M059J (cell line): ENCODE data around the gene DBNL. TPM values are rescaled to one million over a fixed set of nuclear protein-coding genes. Genes with fewer than 3 reads are reported as not detected.

Experiments used
- DNase-seq: peaks from one replicate; pipeline ENCODE4 v3.0.0-alpha.2; 2012; ENCODE audit warnings: low read depth
- total RNA-seq: library from RNA; depleted of rRNA; stranded (reverse); fragments of >200 nt; shearing (Covaris generic); gene quantifications from 2 replicates; pipeline ENCODE4 v1.2.3, GENCODE V29; 2014

The DBNL gene
- total RNA-seq, 1 experiment from 2014 or later: 183 TPM

- DNase-seq: no peak
These were observed 53.9 kb downstream of the DBNL start for GRCh38 chr7:44098092-44099068.

DNA sequence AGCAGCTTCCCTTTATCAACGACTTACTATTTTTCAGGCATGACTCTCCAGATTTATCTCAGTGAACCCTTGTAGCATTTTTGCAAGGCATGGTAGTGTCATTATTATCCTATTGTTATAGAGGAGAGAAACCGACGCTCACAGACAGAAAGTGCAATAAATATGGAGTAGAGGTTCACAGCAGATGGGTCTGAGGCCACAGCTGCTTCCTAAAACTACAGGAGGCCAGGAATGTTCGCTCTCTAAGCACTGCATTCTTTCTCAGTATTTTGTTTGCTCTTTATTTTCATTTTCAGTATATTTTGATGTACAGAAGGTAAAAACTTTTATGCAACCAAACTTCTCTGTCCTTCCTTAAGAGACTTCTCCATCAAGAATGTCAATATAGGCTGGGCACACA lies 55.2 kb downstream of the DBNL start:
- no peak for DNase-seq

DNA sequence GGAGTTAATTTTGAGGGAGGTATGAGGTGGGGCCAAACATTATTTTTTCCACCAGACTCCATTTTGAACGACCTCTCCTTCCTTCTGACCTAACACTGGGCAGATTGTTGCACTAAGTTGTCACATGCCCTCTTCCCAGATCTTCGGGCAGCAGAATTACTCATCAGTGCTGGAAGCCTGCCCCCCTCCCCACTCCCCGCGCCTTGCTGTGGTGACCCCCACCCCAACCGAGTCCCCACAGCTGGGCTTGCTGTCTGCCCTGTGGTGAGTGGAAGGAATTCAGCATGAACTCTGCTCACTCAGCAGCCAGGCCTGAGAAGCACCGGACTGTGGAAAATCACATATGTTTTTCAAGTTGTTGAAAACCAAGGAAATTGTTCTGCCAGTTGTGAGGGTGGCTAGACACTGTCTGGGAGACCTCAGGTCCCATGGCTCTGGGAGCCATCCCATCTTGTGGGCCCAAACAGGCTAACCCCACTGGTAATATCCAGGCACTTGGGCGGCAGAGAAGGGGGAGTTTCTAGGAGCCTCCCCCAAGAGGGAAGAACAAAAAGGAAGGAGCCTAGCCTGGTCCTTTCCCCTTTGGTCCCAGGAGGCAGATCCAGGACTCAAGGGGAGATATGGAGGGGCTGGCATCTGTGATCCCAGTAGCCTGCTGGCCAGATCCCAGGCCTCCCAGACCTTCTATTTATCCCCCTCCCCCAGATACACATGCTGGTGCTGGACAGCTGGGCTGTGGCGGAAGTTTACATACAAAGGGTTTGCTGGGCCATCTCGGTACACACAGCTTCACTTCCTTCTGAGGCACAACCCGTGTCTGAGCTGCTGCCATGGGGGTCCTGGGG lies 56.2 kb downstream of the DBNL start:
- DNase-seq: peak; percentile 79

DNA sequence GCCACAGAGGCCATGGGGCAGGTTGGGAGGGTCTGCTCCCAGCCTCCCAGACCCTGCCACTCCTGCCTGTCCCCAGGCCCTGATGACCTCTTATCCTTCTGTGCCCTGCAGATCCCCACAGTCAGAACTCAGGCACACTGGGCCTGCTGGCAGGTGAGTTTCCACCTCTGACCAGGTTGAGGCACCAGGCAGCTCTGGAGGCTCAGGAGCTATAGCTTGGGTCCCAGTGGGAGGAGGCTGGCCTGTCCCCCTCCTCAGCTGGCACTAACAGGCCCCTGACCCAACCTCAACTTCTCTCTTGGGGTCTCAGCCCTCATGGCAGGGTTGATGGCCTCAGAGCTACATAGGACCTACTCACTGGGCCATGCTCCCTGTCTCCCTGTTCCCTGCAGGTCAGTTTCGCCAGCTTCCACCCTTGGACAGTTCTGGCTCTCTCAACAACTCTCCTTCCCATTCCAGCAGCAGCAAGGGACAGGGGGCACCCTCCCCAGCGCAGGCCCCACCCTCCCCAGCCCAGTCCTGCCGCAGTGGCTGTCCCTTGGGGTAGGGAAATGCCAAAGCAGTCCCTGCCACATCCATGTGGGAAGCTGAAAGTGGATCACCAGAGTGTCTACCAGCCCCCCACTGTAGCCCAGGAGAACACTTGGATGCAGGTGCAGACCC lies 56.9 kb downstream of the DBNL start:
- no peak for DNase-seq

DNA sequence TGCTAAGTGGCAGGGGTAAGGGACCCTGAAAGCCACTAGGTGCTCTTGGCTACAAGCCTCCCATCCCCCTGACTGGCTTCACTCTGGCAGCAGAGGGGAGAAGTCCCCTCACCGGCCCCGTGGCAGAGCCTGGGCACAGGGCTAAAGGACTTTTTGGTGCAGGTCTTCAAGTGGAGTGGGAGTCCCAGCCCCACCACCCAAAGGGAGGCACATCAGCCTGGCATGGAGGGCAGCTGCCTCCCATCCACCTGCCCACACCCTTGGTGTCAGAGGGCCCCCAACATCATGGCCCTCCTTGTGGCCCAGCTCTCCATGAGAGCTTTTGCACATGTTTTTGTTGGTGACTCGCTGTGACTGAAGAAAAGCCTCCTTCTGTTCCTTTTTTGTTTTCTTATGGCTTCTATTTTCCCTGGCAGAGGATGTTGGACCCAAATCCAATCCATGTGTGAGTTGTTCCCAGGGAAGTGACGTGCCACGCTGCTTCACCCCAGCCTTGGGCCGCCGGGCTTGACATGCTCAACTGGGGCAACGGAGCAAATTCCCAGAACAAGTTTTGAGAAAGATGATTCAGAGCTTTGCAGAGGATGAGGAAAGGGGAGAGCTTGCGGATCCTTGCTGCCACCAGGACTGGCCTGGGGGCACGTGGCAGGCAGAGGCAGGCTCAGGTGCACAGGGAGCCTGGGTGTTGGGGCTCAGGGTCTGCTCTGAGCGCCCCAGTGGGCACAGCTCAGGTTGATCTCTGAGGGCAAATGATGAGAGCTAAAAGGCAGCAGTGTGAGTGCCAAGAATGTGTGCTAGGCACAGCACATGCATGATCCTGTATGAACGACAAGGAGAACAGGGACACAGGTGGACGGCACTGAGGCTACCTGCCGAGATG lies 57.7 kb downstream of the DBNL start:
- DNase-seq: peak; percentile 87

GRCh38 chr7:44102846-44103565 lies 58.5 kb downstream of the DBNL start:
- DNase-seq: no peak

DNA sequence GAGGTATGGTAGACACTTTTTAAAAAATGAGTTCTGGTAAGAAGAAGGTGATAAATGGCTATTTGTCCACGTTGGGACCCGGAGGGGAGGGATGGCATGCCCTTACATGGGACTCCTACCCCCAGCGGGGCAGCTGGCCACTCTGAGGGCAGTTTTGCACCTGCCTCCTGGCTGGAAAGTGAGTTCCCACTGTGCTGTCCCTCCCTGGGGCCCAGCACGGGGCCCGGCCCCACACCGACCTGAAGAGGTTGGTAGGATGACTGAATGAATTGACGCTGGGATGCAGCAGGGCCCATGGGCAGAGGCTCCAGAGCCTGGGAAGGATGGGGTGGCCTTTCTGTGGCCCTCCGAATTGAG lies 59.0 kb downstream of the DBNL start:
- no peak for DNase-seq

DNA sequence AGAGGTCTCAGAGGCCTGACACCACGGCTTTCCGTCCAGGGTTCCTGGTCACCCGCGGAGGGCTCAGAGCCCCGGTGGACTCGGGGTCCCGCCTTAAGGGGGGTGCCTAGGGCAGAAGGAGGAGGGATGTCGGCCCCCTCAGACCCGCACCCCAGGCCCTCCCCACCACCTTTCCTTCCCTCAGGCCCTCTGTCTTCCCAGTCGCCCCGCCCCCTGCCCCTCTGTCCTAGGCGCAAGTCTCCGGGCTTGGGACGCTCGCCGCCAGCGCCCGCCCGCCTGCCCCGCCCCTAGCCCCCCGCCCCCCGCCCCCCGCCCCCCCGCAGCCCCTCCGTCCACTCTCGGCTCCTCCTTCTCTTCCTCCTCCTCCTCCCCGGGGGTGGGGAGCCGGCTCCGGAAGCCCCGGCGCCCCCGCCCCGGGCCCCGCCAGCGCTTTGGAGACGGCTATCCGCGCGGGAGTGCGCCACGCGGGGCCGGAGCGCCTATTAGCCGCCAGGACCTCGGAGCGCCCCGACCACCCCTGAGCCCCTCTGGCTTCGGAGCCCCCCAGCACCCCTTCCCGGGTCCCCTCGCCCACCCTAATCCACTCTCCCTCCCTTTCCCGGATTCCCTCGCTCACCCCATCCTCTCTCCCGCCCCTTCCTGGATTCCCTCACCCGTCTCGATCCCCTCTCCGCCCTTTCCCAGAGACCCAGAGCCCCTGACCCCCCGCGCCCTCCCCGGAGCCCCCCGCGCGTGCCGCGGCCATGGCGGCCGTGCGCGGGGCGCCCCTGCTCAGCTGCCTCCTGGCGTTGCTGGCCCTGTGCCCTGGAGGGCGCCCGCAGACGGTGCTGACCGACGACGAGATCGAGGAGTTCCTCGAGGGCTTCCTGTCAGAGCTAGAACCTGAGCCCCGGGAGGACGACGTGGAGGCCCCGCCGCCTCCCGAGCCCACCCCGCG lies 59.7 kb downstream of the DBNL start, which contains the start of gene AEBP1:
Gene AEBP1, plus strand, starts transcription at position 423 of the 937 bp plus-strand sequence. Its CDS starts 321 bp downstream, at position 744.
- DNase-seq: no peak

- DNase-seq: peak; percentile 67
These were observed 60.6 kb downstream of the DBNL start for GRCh38 chr7:44104860-44105771.

DNA sequence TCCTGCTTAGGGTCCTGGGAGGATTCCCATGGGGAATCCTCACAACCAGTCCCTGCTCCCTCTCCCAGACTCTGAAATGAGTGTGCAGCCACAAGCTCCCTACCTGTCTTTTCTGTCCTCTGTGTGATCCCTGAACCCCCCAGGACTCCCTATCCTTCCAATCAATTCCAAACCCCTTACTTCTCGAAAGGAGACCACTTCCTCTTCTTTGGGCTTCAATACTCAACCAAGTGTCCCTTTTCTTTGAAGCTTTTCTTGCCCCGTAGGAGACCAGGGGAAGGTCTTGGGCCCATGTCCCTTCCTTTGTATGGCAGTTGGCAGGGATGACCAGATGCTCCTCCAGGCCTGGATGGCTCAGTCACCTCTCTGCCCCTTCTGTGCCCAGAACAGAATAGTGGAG lies 61.3 kb downstream of the DBNL start:
- DNase-seq: no peak

GRCh38 chr7:44106311-44107065 lies 62.0 kb downstream of the DBNL start:
- DNase-seq: no peak

- no peak for DNase-seq
These were observed 62.8 kb downstream of the DBNL start for GRCh38 chr7:44107116-44107960.

- no peak for DNase-seq
These were observed 63.7 kb downstream of the DBNL start for GRCh38 chr7:44107961-44108767.

DNA sequence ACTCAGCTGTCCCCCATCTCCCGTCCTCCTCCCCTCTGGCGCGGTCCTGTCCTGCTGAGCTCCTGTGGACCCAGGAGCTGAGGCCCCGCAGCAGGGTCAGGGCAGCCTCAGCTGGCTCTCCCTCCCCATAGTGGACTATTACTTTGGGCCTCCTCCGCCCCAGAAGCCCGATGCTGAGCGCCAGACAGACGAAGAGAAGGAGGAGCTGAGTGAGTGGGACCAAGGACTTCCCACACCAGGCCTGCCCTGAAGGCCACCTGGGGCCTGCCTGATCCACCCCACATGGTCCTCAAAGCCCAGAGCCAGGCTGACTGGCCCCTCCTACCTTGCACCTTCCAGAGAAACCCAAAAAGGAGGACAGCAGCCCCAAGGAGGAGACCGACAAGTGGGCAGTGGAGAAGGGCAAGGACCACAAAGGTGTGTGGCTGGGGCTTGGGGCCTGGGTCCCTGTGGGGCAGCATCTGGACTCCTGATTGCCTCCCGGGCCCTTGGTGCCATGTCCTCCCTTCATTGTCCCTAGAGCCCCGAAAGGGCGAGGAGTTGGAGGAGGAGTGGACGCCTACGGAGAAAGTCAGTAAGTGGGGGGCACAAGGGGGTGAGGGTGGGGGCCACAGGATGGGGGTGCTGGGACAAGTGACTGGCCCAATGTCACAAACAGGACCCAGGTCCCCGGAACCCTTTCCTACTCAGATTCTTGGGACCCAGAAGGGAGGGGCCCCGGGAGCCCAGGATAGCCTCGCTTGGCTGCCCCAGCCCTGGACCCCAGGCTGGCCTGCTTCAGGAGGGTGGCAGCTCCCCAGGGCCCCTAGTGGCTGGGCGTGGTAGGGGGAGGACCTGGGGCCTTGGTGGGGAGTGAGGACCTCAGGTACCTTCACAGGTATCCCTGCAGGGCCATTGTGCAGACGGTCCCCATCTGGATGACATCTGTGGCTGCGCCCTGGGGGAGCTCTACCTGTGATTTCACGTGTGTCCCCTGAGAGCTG lies 64.6 kb downstream of the DBNL start:
- no peak for DNase-seq
